A549 (cell line): ENCODE data around the gene GGT5. TPM values are rescaled to one million over a fixed set of nuclear protein-coding genes. Genes with fewer than 3 reads are reported as not detected.
A peak's percentile ranks its signal among the peaks of the same experiment; 100 is the strongest.
"Not testable (repeated sequence)": the region's sequence is repeated elsewhere in the genome, so short reads cannot be mapped to it uniquely, and the experiment has no call there.

Experiments
- ATAC-seq, 2 experiments: fragments of 200-7000 bp in 1 of 2; fragments of >200 bp in 1 of 2; cut with Nextera tagmentation in 1 of 2; cut with Tn5 transposase in 1 of 2; 3 replicates each; pipeline versions ENCODE4 v1.8.0 to v1.9.1; 2018 to 2020; ENCODE audit warnings: mild to moderate bottlenecking in 1 of 2, moderate library complexity in 1 of 2
- CTCF ChIA-PET: fragments of 300-600 bp; sonication (Branson Sonifier 250); formaldehyde crosslinking; extraction: SDS; loops from one replicate; lab custom pipeline; 2021; ENCODE audit warnings: antibody characterized with exemption, inconsistent platforms; lab: Yijun Ruan, JAX
- POLR2A ChIA-PET: fragments of 350-600 bp; formaldehyde crosslinking; extraction: SDS; loops from one replicate; lab custom pipeline; 2021; ENCODE audit warnings: antibody characterized with exemption, inconsistent platforms; lab: Yijun Ruan, JAX
- DNase-seq, 2 experiments: peaks; one replicate each; pipeline versions ENCODE4 v3.0.0 to v3.0.0-alpha.2; 2011 to 2016; ENCODE audit warnings: low read depth in 1 of 2, low spot score in 1 of 2
- FAIRE-seq: peaks from 2 replicates; lab custom pipeline; 2011; peaks lifted over from hg19 to GRCh38; lab: Jason Lieb, UNC
- H3K27ac ChIP-seq, 2 experiments: fragments of >200 bp; sonication (Bioruptor Twin); formaldehyde crosslinking; 3 replicates each; pipeline ENCODE4 v1.5.1; 2016 to 2017
- H3K4me1 ChIP-seq: fragments of >200 bp; sonication (Bioruptor Twin); formaldehyde crosslinking; 3 replicates; pipeline ENCODE4 v1.6.1; 2016
- H3K4me2 ChIP-seq: fragments of >200 bp; sonication (Bioruptor Twin); formaldehyde crosslinking; 3 replicates; pipeline ENCODE4 v1.6.1; 2016
- H3K4me3 ChIP-seq: fragments of >200 bp; sonication (Bioruptor Twin); formaldehyde crosslinking; 3 replicates; pipeline ENCODE4 v1.5.1; 2016
- H3K9me3 ChIP-seq: fragments of >200 bp; sonication (Bioruptor Twin); formaldehyde crosslinking; 3 replicates; pipeline ENCODE4 v1.6.1; 2016
- MAFK ChIP-seq: fragments of 450-650 bp; IDR thresholded peaks from 2 replicates; pipeline ENCODE4 v1.6.1; 2014; ENCODE audit not compliant: partially characterized antibody
- RAD21 ChIP-seq, 2 experiments: fragments of >200 bp in 1 of 2; sonication (Bioruptor Twin) in 1 of 2; formaldehyde crosslinking in 1 of 2; IDR thresholded peaks in 1 of 2; conservative IDR thresholded peaks in 1 of 2; 2 replicates in 1 of 2; 3 replicates in 1 of 2; pipeline ENCODE4 v1.6.1; 2012 to 2018; ENCODE audit warnings: inconsistent platforms in 1 of 2
- SMC3 ChIP-seq: fragments of >200 bp; sonication (Bioruptor Twin); formaldehyde crosslinking; IDR thresholded peaks from 3 replicates; pipeline ENCODE4 v1.6.1; 2018; ENCODE audit warnings: inconsistent platforms
- TFCP2L1 ChIP-seq: fragments of 250-450 bp; sonication (Bioruptor Pico); IDR thresholded peaks from 2 replicates; pipeline ENCODE4 v1.5.0; 2021; ENCODE audit warnings: mild to moderate bottlenecking
- WGBS: methylation state at CpG from one replicate; pipeline ENCODE4 v1.1.6; 2017; ENCODE audit errors: missing lambda C conversion rate; 5-methylcytosine and 5-hydroxymethylcytosine counted together
- polyA plus RNA-seq, 4 experiments: library from polyadenylated mRNA; depleted of rRNA in 3 of 4; stranded (reverse); fragments of >200 nt; fragmentation: RNase III in 1 of 4; extraction: RNeasy Plus Mini Kit Qiagen cat#74134 plus additional on column Dnase treatment in 1 of 4; gene quantifications; 2 replicates in 3 of 4; 3 replicates in 1 of 4; pipeline ENCODE4 v1.2.3, GENCODE V29; 2011 to 2017

GGT5 gene
- polyA plus RNA-seq, 2 of the 4 experiments (the other 2 are of a cell fraction), result 2.5 to 3.1 TPM

DNA sequence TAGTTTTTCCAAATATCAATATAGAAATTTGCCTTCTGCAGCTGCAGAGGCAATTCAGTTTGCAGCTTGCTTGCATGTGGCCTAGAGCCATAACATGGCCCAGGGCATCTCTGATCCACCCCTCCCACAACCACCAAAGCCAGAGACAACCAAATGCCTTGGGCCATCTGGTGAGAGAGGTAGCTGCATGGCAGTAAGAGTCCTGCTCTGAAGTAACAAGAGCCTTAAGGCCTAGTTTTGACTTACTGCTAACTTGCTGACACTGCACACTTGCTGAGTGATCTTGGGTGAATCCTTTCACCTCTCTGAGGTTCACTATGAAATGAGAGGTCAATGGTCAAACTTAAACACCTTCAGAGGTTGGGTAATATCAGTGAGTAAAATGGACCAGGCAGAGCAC lies 20.9 kb upstream of the GGT5 start:
- no peak for FAIRE-seq
- no peak for DNase-seq
- Histone ChIP-seq H3K9me3 (no peaks in the 10 kb centered on the region), H3K4me3 (no peak overlapping the region), H3K4me2 (no peak overlapping the region), H3K4me1 (no peaks in the 10 kb centered on the region), H3K27ac (no peak overlapping the region)
- ATAC-seq, result no peak
- ChIA-PET CTCF (no interaction called here), POLR2A (no interaction called here)
- no peak for TF ChIP-seq TFCP2L1 (CRISPR knock-in tag)
- TF ChIP-seq MAFK, result peak; percentile 55

DNA sequence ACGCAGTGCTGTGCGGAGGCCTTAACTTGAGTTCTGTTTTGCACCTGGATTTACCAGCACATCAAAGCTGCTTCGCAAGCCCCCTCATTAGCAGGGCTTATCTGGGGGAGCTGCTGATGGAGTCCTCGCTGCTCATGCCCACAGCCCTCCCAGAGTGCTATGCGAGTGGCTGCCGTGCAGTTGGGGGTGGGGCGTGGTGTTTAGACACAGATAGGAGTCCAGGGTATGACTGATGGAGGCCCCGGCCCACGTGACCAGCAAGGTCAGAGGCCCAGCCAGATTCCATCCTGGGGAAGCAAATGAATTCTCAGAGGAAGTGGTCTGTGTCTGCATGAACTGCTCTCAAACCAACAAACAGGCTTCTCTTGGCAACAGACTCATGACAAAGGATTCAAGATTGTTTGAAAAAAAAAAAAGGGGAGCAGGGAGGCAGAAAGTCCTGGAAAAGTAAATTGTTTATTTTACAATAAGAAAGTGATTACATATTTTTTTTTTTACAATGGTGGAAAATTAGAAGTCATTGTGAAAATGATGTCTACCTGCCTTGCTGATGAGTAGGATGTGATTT lies 19.5 kb upstream of the GGT5 start:
- DNase-seq, FAIRE-seq, H3K27ac ChIP-seq, H3K9me3 ChIP-seq, ATAC-seq, H3K4me3 ChIP-seq, POLR2A ChIA-PET, H3K4me2 ChIP-seq, H3K4me1 ChIP-seq, CTCF ChIA-PET: not testable (repeated sequence)
- WGBS, result no CpG with 5 or more reads among the region's 9 CpGs

DNA sequence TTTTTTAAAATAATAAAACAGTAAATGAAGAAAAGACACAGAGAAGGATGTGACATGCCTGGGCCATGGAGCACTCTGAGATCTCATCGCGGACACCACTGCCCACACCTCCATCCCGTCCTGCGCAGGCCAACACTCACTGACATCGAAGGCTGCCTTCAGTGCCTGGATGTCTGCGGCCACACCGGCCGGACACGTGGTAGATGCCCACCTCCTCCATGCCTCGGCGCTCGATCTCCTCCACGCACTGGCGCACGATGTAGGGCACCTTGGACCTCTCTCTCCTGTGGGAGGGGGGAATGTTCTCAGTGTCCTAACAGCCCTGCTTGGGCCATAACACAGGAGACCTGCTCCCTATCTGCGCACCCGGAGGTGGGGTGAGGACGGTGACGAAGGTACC lies 18.6 kb upstream of the GGT5 start:
- DNase-seq, FAIRE-seq, H3K4me2 ChIP-seq, CTCF ChIA-PET, H3K4me1 ChIP-seq, H3K9me3 ChIP-seq, H3K27ac ChIP-seq, ATAC-seq, H3K4me3 ChIP-seq, POLR2A ChIA-PET: not testable (repeated sequence)
- 93% methylated on average over 15 of the region's 19 CpGs for WGBS

DNA sequence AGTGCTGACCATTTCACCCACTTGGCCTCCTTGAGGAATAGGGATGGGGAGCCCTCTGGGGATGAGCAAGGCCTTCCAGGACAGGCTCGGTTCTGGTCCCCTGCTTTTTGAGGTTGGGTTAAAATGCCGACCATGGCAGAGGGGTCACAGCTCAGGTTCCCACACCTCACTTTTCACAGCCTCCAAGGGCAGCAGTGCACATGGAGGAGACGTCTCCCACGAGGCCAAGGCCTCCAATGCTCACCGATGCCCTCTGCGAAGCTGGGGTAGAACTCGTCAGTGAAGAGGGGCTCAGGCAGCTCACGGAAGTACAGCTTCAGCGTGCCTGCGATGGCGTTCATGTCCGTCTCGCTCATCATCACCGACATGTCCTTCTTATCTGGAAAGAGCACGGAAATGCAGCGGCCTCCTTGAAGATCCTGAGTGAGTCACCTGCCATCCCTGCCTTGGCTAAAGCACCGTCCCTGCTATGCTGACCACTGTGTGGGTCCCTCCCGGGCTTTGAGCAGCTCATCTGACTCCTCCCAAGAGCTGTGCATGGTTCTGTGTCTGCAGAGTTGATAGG lies 17.4 kb upstream of the GGT5 start:
- DNase-seq, H3K9me3 ChIP-seq, H3K4me2 ChIP-seq, CTCF ChIA-PET, ATAC-seq, H3K4me1 ChIP-seq, POLR2A ChIA-PET, FAIRE-seq, H3K4me3 ChIP-seq, H3K27ac ChIP-seq: not testable (repeated sequence)
- WGBS, result 85% methylated on average over 16 of the region's 18 CpGs

DNA sequence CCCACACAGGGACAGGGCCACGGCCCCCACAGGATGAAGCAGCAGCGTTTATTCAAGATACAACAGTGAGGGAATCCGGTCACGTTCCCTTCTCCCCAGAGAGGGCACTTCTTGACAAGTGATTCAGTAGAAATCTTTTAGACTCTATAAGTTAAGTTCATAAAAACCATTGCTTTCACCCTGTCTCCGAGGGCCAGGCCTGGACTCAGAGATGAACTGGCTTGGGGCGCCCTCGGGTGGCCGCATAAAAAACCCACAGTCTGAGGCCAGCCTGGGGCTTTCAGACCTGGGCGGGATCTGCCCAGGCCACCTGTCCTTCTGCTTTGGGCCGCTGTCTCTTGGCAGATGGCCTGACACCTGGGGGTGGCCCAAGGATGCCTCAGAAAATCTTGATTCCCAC lies 14.6 kb upstream of the GGT5 start:
- H3K9me3 ChIP-seq, H3K4me3 ChIP-seq, H3K4me2 ChIP-seq, H3K4me1 ChIP-seq, H3K27ac ChIP-seq, POLR2A ChIA-PET, FAIRE-seq, CTCF ChIA-PET: not testable (repeated sequence)
- TF ChIP-seq RAD21 (conservative IDR thresholded peaks at IDR 0.05 in 1 of 2, IDR thresholded peaks at IDR 0.05 in 1 of 2), result peak; percentile 29 to 53; a peak in 3 of 5 replicates
- 0 out of 3 replicates have a peak, but pooled peaks have one; percentile 15 for TF ChIP-seq SMC3
- DNase-seq, result peak in 1 of 2 experiments; percentile 74
- 0% methylated on average over 1 of the region's 10 CpGs for WGBS
- peak in 1 of 2 experiments; percentile 78; a peak in 1 of 6 replicates for ATAC-seq

DNA sequence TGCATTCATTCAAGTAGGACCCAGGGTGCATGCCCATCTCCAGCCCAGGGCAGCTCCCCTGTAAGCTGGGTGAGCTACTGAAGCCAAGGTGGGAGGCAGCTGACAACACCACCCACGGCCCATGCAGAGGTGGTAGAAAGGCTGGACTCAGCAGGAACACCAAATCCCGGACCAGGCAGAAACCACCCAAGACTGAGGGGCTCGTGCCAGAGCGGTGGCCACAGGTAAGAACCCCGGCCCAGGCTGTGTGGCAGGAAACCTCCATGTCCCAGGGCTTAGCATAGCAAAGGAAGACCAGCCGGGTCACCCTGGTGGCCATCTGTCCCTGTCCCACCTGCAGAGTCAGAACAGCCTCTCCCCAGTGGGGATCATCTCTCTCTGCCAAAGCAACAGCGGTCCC lies 11.9 kb upstream of the GGT5 start:
- FAIRE-seq, H3K27ac ChIP-seq, ATAC-seq, H3K4me2 ChIP-seq, H3K4me1 ChIP-seq, H3K4me3 ChIP-seq, DNase-seq, CTCF ChIA-PET, POLR2A ChIA-PET, H3K9me3 ChIP-seq: not testable (repeated sequence)
- WGBS, result 82% methylated on average over 4 of the region's 7 CpGs

DNA sequence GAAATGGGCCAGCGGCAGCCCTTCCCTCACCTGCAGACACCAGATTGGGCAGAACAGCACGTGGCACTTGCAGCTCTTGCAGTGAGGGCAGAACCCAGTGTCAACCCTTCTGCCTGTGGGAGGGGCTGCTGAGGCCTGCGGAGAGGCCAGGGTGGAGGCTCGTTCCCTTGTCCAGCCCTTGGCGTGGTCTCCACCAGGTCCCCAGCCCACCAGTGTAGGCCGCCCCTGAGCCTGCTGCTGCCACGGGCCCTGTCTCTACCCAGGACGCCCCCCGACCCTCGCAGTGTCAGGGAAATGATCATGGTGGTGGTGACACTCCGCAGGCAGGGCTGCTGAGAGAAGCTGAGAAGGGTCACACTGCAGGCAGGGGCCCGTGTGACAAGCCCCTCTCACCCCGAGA lies 11.3 kb upstream of the GGT5 start:
- POLR2A ChIA-PET, DNase-seq, H3K4me1 ChIP-seq, H3K4me3 ChIP-seq, CTCF ChIA-PET, H3K4me2 ChIP-seq, H3K9me3 ChIP-seq, H3K27ac ChIP-seq, FAIRE-seq, ATAC-seq: not testable (repeated sequence)
- 86% methylated on average over 1 of the region's 13 CpGs for WGBS

DNA sequence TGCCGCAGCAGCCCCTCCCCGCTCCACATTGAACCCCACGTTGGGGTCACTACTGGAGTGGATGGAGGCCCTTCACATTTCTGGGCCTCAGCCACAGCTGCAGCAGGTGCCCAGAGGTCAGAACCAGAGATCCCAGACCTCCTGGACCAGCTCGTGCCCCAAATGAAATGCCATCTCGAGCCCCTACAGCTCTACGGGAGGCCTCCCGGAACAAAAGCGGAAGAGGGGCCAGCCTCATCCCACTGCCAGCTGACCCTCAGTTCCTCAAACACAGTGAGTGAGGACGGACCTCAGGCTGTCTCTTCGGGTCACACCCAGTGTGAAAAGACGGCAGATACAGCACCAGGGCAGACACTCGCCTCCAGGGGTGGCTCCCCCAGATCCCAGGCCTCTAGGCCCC lies 8.2 kb upstream of the GGT5 start:
- H3K4me2 ChIP-seq, H3K27ac ChIP-seq, POLR2A ChIA-PET, H3K9me3 ChIP-seq, ATAC-seq, CTCF ChIA-PET, H3K4me3 ChIP-seq, FAIRE-seq, DNase-seq, H3K4me1 ChIP-seq: not testable (repeated sequence)
- WGBS, result no CpG with 5 or more reads among the region's 12 CpGs

DNA sequence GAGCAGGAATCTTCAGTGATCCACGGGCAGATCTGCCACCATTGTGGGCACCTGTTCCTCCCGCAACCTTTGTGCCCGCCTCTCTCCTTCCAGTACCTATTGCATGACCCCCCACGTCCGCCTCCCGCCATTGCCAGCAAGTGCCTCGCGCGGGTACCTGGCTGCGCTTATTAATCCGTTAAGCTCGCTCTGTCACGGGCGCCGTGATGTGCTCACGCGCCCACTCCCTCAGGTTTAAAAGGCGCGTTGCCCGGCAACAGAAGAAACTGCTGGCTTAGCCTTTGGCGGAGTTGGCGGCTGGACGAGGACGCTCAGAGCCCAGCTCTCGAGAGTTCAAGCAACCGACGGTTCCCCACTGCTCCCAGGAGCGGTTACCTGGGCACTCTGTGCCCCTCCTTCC lies 6.4 kb upstream of the GGT5 start:
- FAIRE-seq, CTCF ChIA-PET, POLR2A ChIA-PET, H3K9me3 ChIP-seq, DNase-seq, ATAC-seq, H3K4me3 ChIP-seq, H3K4me2 ChIP-seq, H3K27ac ChIP-seq: not testable (repeated sequence)
- no CpG with 5 or more reads among the region's 28 CpGs for WGBS
- H3K4me1 ChIP-seq, result peaks cover 18% of the 10 kb centered on the region

DNA sequence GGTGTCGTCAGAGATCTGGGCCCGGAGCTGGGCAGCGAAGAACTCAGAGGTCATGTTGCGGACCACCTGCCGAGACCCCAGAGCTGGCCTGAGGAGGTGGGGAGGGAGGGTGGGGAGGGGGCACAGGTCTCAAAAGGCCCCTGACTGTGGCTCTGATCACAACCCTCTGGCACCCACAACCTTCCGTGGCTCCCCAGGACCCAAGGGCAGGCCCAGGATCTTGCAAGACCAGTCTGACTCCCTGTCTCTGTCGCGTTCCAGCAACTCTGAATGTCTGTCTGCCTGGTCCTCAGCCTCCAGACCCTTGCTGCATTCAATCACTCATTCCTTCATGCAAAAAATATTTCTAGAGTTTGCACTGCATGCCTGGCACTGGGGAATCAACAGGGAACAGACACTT lies 4.5 kb upstream of the GGT5 start:
- FAIRE-seq, H3K27ac ChIP-seq, H3K4me3 ChIP-seq, ATAC-seq, POLR2A ChIA-PET, H3K4me2 ChIP-seq, DNase-seq, H3K9me3 ChIP-seq: not testable (repeated sequence)
- CTCF ChIA-PET, result interaction anchor here (2.5 kb wide), 1 partner anchor 60 kb away, joined by 61 read pairs; no protein-coding TSS in a partner anchor
- peaks cover 34% of the 10 kb centered on the region for H3K4me1 ChIP-seq
- WGBS, result 100% methylated on average over 2 of the region's 8 CpGs
